Pancreas (tissue), 10 donors: ENCODE results near the gene AHSP. TPM values are rescaled to one million over a fixed set of nuclear protein-coding genes. Genes with fewer than 3 reads are reported as not detected.

ENCODE experiments used
- ATAC-seq, 4 donors: fragments of 200-7000 bp; cut with Tn5 transposase; one replicate each; pipeline versions ENCODE4 v1.8.0 to v1.9.1; 2020; ENCODE audit warnings: mild to moderate bottlenecking in 4 of 4, moderate library complexity in 4 of 4
- DNase-seq, 6 donors: peaks; one replicate each; pipeline ENCODE4 v3.0.0-alpha.2; 2020
- FAIRE-seq: peaks from 2 replicates; lab custom pipeline; 2012; peaks lifted over from hg19 to GRCh38; lab: Jason Lieb, UNC
- H3K27ac ChIP-seq, 4 donors: fragments of 200-600 bp; sonication (generic); 1 replicate in 3 of 4; 2 replicates in 1 of 4; pipeline versions ENCODE4 v1.5.0 to v1.8.0; 2020
- H3K27me3 ChIP-seq, 4 donors: fragments of 200-600 bp; one replicate each; pipeline ENCODE4 v1.8.0; 2021
- H3K36me3 ChIP-seq, 3 donors: fragments of 200-600 bp; sonication (generic) in 1 of 3; one replicate each; pipeline versions ENCODE4 v1.5.0 to v1.8.0; 2020 to 2021
- H3K4me1 ChIP-seq, 3 donors: fragments of 200-600 bp; one replicate each; pipeline ENCODE4 v1.8.0; 2021
- H3K4me3 ChIP-seq, 4 donors: fragments of 200-600 bp; sonication (generic) in 2 of 4; one replicate each; pipeline versions ENCODE4 v1.5.0 to v1.8.0; 2020 to 2021
- H3K9me3 ChIP-seq, 4 donors: fragments of 200-600 bp; one replicate each; pipeline ENCODE4 v1.8.0; 2021
- CTCF ChIP-seq, 4 donors: fragments of 200-600 bp; sonication (generic) in 3 of 4; IDR thresholded peaks; one replicate each; pipeline versions ENCODE4 v1.5.0 to v1.8.0; 2021; ENCODE audit warnings: antibody characterized with exemption in 4 of 4
- WGBS, 2 donors: extraction: QIAGEN DNeasy Blood & Tissue Kit; methylation state at CpG; one replicate each; pipeline ENCODE4 v1.1.7; 2013; 5-methylcytosine and 5-hydroxymethylcytosine counted together
- intact Hi-C, 3 donors: fragments of 100-400 bp; cut with DNase I; formaldehyde crosslinking; loops; one replicate each; pipeline versions ENCODE4 v1.11.1 to v1.14.2; 2022
- polyA plus RNA-seq, 2 donors: library from polyadenylated mRNA; stranded (reverse); fragments of 200-250 nt; gene quantifications; one replicate each; pipeline ENCODE4 v1.2.3, GENCODE V29; 2013
- total RNA-seq, 6 donors: library from RNA; stranded (reverse); fragmentation: NEBNext Ultra II Directional in 4 of 6; extraction: Animal tissue kit (Norgen Biotek cat#: 25700) in 4 of 6; gene quantifications; one replicate each; pipeline versions ENCODE4 v1.2.1 to v1.2.4, GENCODE V29; 2021 to 2023
- donor health status: healthy with polysubstance abuse.
- donor health status: DM: no; HTN: no; CAD: no; lungs with moderate emphysema.
- donor health status: DM: no; HTN: no; CAD: no.
- donor health status: control.
- donor health status: control.
- donor health status: Bipolar disorder and iron deficiency.
- donor health status: DM: yes; HTN: yes; CAD: no.
- donor health status: DM: no; HTN: no; CAD: no.
- donor health status: DM: no; HTN: no; CAD: no.
- donor health status: DM: yes; HTN: yes; CAD: no.

AHSP gene
- total and polyA plus RNA-seq, 8 donors: not detected

GRCh38 chr16:31529937-31530312, 2.2 kb downstream of the AHSP start:
- Histone ChIP-seq H3K4me1 (no peaks in the 10 kb centered on the region), H3K4me3 (peak overlapping the region in 2 of 4 donors; percentile 30 to 39), H3K27ac (peak overlapping the region in 1 of 4 donors; percentile 35), H3K9me3 (no peaks in the 10 kb centered on the region), H3K27me3 (no peaks in the 10 kb centered on the region), H3K36me3 (no peaks in the 10 kb centered on the region)
- no peak for FAIRE-seq
- ATAC-seq: peak in 2 of 4 donors; percentile 14 to 35
- no peak for TF ChIP-seq CTCF (IDR thresholded peaks at IDR 0.05)
- DNase-seq: no peak
- intact Hi-C loops: no loop called here
- 7 to 16% methylated on average over 17 of the region's 17 CpGs for WGBS, 2 donors

- ATAC-seq: no peak
- H3K4me1 ChIP-seq: no peaks in the 10 kb centered on the region
- intact Hi-C loops: no loop called here
- no peak for FAIRE-seq
- no peak overlapping the region for H3K27ac ChIP-seq
- TF ChIP-seq CTCF (IDR thresholded peaks at IDR 0.05): no peak
- no peaks in the 10 kb centered on the region for H3K36me3 ChIP-seq
- H3K27me3 ChIP-seq: no peaks in the 10 kb centered on the region
- 52 to 66% methylated on average over 5 of the region's 5 CpGs for WGBS, 2 donors
- no peak overlapping the region for H3K4me3 ChIP-seq
- no peaks in the 10 kb centered on the region for H3K9me3 ChIP-seq
- DNase-seq: no peak
Observed at GRCh38 chr16:31530405-31530804, 2.7 kb downstream of the AHSP start.

- FAIRE-seq (no peak), ATAC-seq (no peak), DNase-seq (no peak)
- intact Hi-C loops: no loop called here
- WGBS, 2 donors: 71 to 92% methylated on average over 1 of the region's 1 CpG
- H3K27ac ChIP-seq: no peak overlapping the region
- H3K9me3 ChIP-seq: no peaks in the 10 kb centered on the region
- no peaks in the 10 kb centered on the region for H3K27me3 ChIP-seq
- H3K4me3 ChIP-seq: no peak overlapping the region
- no peaks in the 10 kb centered on the region for H3K36me3 ChIP-seq
- no peaks in the 10 kb centered on the region for H3K4me1 ChIP-seq
- no peak for TF ChIP-seq CTCF (IDR thresholded peaks at IDR 0.05)
Observed at GRCh38 chr16:31531096-31531495, 3.4 kb downstream of the AHSP start.

- ATAC-seq: no peak
- no peak for TF ChIP-seq CTCF (IDR thresholded peaks at IDR 0.05)
- Histone ChIP-seq H3K36me3 (no peaks in the 10 kb centered on the region), H3K27ac (no peak overlapping the region), H3K9me3 (no peaks in the 10 kb centered on the region), H3K4me3 (no peak overlapping the region), H3K27me3 (no peaks in the 10 kb centered on the region), H3K4me1 (no peaks in the 10 kb centered on the region)
- DNase-seq: no peak
- WGBS, 2 donors: 33 to 34% methylated on average over 2 of the region's 2 CpGs
- intact Hi-C loops: no loop called here
- no peak for FAIRE-seq
Observed at GRCh38 chr16:31532120-31532519, 4.4 kb downstream of the AHSP start.

- no peak for ATAC-seq
- 76 to 88% methylated on average over 4 of the region's 4 CpGs for WGBS, 2 donors
- no peak for DNase-seq
- no peaks in the 10 kb centered on the region for H3K9me3 ChIP-seq
- TF ChIP-seq CTCF (IDR thresholded peaks at IDR 0.05): no peak
- peaks cover 0 to under 1% (median 0%) of the 10 kb centered on the region in 4 donors for H3K27me3 ChIP-seq
- no peaks in the 10 kb centered on the region for H3K36me3 ChIP-seq
- H3K4me1 ChIP-seq: no peaks in the 10 kb centered on the region
- no peak overlapping the region for H3K4me3 ChIP-seq
- intact Hi-C loops: no loop called here
- FAIRE-seq: no peak
- no peak overlapping the region for H3K27ac ChIP-seq
Observed at GRCh38 chr16:31532896-31533295, 5.2 kb downstream of the AHSP start.
